SK-N-SH (cell line): ENCODE results near the gene MAP4K3. TPM values are rescaled to one million over a fixed set of nuclear protein-coding genes. Genes with fewer than 3 reads are reported as not detected.

Experiments used
- CTCF ChIA-PET: fragments of 300-600, 350-600 bp; formaldehyde crosslinking; extraction: SDS; loops from one replicate; lab custom pipeline; 2021; lab: Yijun Ruan, JAX
- POLR2A ChIA-PET: fragments of 350-600 bp; sonication (Branson Sonifier 250); formaldehyde crosslinking; extraction: SDS; loops from one replicate; lab custom pipeline; 2020; ENCODE audit warnings: antibody characterized with exemption, inconsistent platforms; lab: Yijun Ruan, JAX
- DNase-seq: peaks from one replicate; pipeline ENCODE4 v3.0.0; 2012
- H2AFZ ChIP-seq: fragments of 200-600 bp; sonication (generic); 2 replicates; pipeline ENCODE4 v1.8.1; 2016; ENCODE audit warnings: antibody characterized with exemption, mild to moderate bottlenecking, low read depth
- H3F3A ChIP-seq: fragments of 200-600 bp; sonication (generic); replicated peaks from 2 replicates; pipeline ENCODE3; 2016; ENCODE audit warnings: antibody characterized with exemption, mild to moderate bottlenecking; ENCODE audit not compliant: insufficient read depth
- H3K27ac ChIP-seq, 2 experiments: fragments of 200-500 bp in 1 of 2; fragments of 200-600 bp in 1 of 2; sonication (Bioruptor generic) in 1 of 2; sonication (generic), shearing (Covaris generic) in 1 of 2; 2 replicates each; pipeline versions ENCODE4 v1.5.1 to v1.6.1; 2014 to 2016; ENCODE audit warnings: low read depth in 2 of 2, inconsistent platforms in 1 of 2, low read length in 1 of 2, mild to moderate bottlenecking in 1 of 2, mixed read lengths in 1 of 2
- H3K27me3 ChIP-seq: fragments of 200-600 bp; sonication (generic), shearing (Covaris generic); 2 replicates; pipeline ENCODE4 v1.6.1; 2016; ENCODE audit warnings: mixed run types; ENCODE audit not compliant: insufficient read depth
- H3K36me3 ChIP-seq, 2 experiments: fragments of 200-500 bp in 1 of 2; fragments of 200-600 bp in 1 of 2; sonication (Bioruptor generic) in 1 of 2; sonication (generic) in 1 of 2; replicated peaks in 1 of 2; 2 replicates each; pipeline versions ENCODE3 to v1.5.1; 2014 to 2016; ENCODE audit warnings: low read length in 1 of 2, mild to moderate bottlenecking in 1 of 2; ENCODE audit not compliant: insufficient read depth in 2 of 2, control insufficient read depth in 1 of 2
- H3K4me1 ChIP-seq, 2 experiments: fragments of 200-500 bp in 1 of 2; fragments of 200-600 bp in 1 of 2; sonication (Bioruptor generic) in 1 of 2; sonication (generic), shearing (Covaris generic) in 1 of 2; 2 replicates each; pipeline versions ENCODE4 v1.5.1 to v1.6.1; 2014 to 2016; ENCODE audit warnings: low read depth in 1 of 2, low read length in 1 of 2, mixed run types in 1 of 2; ENCODE audit not compliant: insufficient read depth in 2 of 2, control insufficient read depth in 1 of 2
- H3K4me2 ChIP-seq: fragments of 200-600 bp; sonication (generic), shearing (Covaris generic); 2 replicates; pipeline ENCODE4 v1.6.1; 2017; ENCODE audit warnings: mixed run types
- H3K4me3 ChIP-seq, 2 experiments: fragments of 200-500 bp in 1 of 2; fragments of 200-600 bp in 1 of 2; sonication (Bioruptor generic) in 1 of 2; sonication (generic), shearing (Covaris generic) in 1 of 2; 2 replicates each; pipeline versions ENCODE4 v1.5.1 to v1.8.1; 2014 to 2016; ENCODE audit warnings: low read depth in 2 of 2, inconsistent platforms in 1 of 2, low read length in 1 of 2, mild to moderate bottlenecking in 1 of 2, mixed read lengths in 1 of 2, moderate library complexity in 1 of 2
- H3K79me2 ChIP-seq: fragments of 200-600 bp; sonication (generic); 2 replicates; pipeline ENCODE4 v1.8.1; 2017; ENCODE audit warnings: mild to moderate bottlenecking; ENCODE audit not compliant: insufficient read depth
- H3K9ac ChIP-seq: fragments of 200-600 bp; sonication (generic); 2 replicates; pipeline ENCODE4 v1.6.1; 2017; ENCODE audit warnings: mixed run types
- H3K9me2 ChIP-seq: fragments of 200-600 bp; sonication (generic); 2 replicates; pipeline ENCODE4 v1.6.1; 2017; ENCODE audit warnings: mixed run types
- H3K9me3 ChIP-seq: fragments of 200-600 bp; sonication (generic); 2 replicates; pipeline ENCODE4 v1.6.1; 2017; ENCODE audit warnings: mixed run types, mild to moderate bottlenecking, moderate library complexity
- H4K20me1 ChIP-seq: fragments of 200-600 bp; sonication (generic); 2 replicates; pipeline ENCODE4 v1.6.1; 2017; ENCODE audit warnings: mild to moderate bottlenecking, mixed run types; ENCODE audit not compliant: insufficient read depth
- FOSL2 ChIP-seq: IDR thresholded peaks from 2 replicates; pipeline ENCODE4 v1.4.0; 2012; ENCODE audit warnings: low read depth, mild to moderate bottlenecking, moderate library complexity, borderline replicate concordance
- GATA2 ChIP-seq: sonication (generic); formaldehyde crosslinking; IDR thresholded peaks from 2 replicates; pipeline ENCODE4 v1.5.0; 2020; ENCODE audit warnings: mild to moderate bottlenecking, missing genetic modification reagents
- POLR2AphosphoS5 ChIP-seq: IDR thresholded peaks from 2 replicates; pipeline ENCODE4 v1.6.1; 2012; ENCODE audit warnings: low read depth, low read length
- RCOR1 ChIP-seq: fragments of 150-350 bp; IDR thresholded peaks from 2 replicates; pipeline ENCODE4 v1.6.1; 2017; ENCODE audit warnings: antibody characterized with exemption, low read length
- polyA plus RNA-seq, 3 experiments: library from polyadenylated mRNA; depleted of rRNA; stranded (reverse); fragments of >200 nt; gene quantifications; 2 replicates each; pipeline ENCODE4 v1.2.3, GENCODE V29; 2012
- TF ChIP-seq, protein P1 (sequence below): IDR thresholded peaks from 2 replicates; pipeline ENCODE4 v1.4.0; 2012; ENCODE audit warnings: low read depth, borderline replicate concordance
- TF ChIP-seq, protein P2 (sequence below): fragments of 150-350 bp; IDR thresholded peaks from 2 replicates; pipeline ENCODE4 v1.6.1; 2016; ENCODE audit warnings: mild to moderate bottlenecking, low read depth, low read length
- TF ChIP-seq, protein P3 (sequence below): fragments of 150-350 bp; IDR thresholded peaks from 2 replicates; pipeline ENCODE4 v1.6.1; 2017; ENCODE audit warnings: antibody characterized with exemption, low read length, low read depth, borderline replicate concordance
- TF ChIP-seq, protein P4 (sequence below): IDR thresholded peaks from 2 replicates; pipeline ENCODE4 v1.4.0; 2012; ENCODE audit warnings: low read depth
- TF ChIP-seq, protein P5 (sequence below): IDR thresholded peaks from 2 replicates; pipeline ENCODE4 v1.6.1; 2012; ENCODE audit warnings: mild to moderate bottlenecking, low read depth, low read length, moderate library complexity

Gene MAP4K3
- polyA plus RNA-seq, 1 of the 3 experiments (the other 2 are of a cell fraction) = 8.8 TPM

DNA sequence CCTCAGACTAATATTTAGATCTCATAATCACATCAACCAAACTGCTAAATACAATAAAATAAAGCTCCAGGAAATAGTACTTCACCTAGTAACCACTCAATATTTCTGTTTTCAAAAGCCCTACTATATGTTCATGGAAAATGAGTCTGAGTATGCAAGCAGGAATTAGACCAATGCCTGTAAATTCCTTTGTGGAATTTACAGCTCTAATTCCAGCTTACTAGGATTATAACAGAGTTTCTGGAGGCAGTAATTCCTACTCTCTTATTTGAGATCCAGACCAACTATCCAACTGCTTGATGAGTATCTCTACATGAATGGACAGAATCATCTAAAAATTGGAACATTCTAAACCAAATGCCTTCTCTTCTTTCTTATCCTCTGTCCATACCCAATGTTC is 204.9 kb downstream of the MAP4K3 start:
- 0 out of 2 replicates have a peak, but pooled peaks cover 7% of the 10 kb centered on the region for H3K9me3 ChIP-seq
- DNase-seq = no peak
- no peaks in the 10 kb centered on the region for H3K9me2 ChIP-seq
- H3K79me2 ChIP-seq = no peaks in the 10 kb centered on the region; the same call in 1 of the 2 replicates
- no peak overlapping the region for H3K4me2 ChIP-seq
- no peak overlapping the region for H3K4me3 ChIP-seq
- TF ChIP-seq, protein P1, sequence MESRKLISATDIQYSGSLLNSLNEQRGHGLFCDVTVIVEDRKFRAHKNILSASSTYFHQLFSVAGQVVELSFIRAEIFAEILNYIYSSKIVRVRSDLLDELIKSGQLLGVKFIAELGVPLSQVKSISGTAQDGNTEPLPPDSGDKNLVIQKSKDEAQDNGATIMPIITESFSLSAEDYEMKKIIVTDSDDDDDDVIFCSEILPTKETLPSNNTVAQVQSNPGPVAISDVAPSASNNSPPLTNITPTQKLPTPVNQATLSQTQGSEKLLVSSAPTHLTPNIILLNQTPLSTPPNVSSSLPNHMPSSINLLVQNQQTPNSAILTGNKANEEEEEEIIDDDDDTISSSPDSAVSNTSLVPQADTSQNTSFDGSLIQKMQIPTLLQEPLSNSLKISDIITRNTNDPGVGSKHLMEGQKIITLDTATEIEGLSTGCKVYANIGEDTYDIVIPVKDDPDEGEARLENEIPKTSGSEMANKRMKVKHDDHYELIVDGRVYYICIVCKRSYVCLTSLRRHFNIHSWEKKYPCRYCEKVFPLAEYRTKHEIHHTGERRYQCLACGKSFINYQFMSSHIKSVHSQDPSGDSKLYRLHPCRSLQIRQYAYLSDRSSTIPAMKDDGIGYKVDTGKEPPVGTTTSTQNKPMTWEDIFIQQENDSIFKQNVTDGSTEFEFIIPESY = no peak
- TF ChIP-seq, protein P2, sequence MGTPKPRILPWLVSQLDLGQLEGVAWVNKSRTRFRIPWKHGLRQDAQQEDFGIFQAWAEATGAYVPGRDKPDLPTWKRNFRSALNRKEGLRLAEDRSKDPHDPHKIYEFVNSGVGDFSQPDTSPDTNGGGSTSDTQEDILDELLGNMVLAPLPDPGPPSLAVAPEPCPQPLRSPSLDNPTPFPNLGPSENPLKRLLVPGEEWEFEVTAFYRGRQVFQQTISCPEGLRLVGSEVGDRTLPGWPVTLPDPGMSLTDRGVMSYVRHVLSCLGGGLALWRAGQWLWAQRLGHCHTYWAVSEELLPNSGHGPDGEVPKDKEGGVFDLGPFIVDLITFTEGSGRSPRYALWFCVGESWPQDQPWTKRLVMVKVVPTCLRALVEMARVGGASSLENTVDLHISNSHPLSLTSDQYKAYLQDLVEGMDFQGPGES = no peak
- TF ChIP-seq GATA2 (CRISPR knock-in tag) (no peak), FOSL2 (no peak), POLR2AphosphoS5 (no peak), RCOR1 (no peak)
- TF ChIP-seq, protein P3, sequence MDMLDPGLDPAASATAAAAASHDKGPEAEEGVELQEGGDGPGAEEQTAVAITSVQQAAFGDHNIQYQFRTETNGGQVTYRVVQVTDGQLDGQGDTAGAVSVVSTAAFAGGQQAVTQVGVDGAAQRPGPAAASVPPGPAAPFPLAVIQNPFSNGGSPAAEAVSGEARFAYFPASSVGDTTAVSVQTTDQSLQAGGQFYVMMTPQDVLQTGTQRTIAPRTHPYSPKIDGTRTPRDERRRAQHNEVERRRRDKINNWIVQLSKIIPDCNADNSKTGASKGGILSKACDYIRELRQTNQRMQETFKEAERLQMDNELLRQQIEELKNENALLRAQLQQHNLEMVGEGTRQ = no peak
- TF ChIP-seq, protein P4, sequence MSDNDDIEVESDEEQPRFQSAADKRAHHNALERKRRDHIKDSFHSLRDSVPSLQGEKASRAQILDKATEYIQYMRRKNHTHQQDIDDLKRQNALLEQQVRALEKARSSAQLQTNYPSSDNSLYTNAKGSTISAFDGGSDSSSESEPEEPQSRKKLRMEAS = no peak
- TF ChIP-seq, protein P5, sequence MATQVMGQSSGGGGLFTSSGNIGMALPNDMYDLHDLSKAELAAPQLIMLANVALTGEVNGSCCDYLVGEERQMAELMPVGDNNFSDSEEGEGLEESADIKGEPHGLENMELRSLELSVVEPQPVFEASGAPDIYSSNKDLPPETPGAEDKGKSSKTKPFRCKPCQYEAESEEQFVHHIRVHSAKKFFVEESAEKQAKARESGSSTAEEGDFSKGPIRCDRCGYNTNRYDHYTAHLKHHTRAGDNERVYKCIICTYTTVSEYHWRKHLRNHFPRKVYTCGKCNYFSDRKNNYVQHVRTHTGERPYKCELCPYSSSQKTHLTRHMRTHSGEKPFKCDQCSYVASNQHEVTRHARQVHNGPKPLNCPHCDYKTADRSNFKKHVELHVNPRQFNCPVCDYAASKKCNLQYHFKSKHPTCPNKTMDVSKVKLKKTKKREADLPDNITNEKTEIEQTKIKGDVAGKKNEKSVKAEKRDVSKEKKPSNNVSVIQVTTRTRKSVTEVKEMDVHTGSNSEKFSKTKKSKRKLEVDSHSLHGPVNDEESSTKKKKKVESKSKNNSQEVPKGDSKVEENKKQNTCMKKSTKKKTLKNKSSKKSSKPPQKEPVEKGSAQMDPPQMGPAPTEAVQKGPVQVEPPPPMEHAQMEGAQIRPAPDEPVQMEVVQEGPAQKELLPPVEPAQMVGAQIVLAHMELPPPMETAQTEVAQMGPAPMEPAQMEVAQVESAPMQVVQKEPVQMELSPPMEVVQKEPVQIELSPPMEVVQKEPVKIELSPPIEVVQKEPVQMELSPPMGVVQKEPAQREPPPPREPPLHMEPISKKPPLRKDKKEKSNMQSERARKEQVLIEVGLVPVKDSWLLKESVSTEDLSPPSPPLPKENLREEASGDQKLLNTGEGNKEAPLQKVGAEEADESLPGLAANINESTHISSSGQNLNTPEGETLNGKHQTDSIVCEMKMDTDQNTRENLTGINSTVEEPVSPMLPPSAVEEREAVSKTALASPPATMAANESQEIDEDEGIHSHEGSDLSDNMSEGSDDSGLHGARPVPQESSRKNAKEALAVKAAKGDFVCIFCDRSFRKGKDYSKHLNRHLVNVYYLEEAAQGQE = no peak
- TF ChIP-seq, all 33 proteins: peak for 0
- ChIA-PET POLR2A (no interaction called here), CTCF (interaction anchor here (0.6 to 9.4 kb wide), 5 partner anchors 10 to 282 kb away, joined by 3 to 300 read pairs (median 5); no protein-coding TSS in a partner anchor)
- H3K9ac ChIP-seq = no peak overlapping the region
- H3K36me3 ChIP-seq = peaks cover 0 to 4% of the 10 kb centered on the region in 2 experiments
- H3F3A ChIP-seq = peaks cover 7% of the 10 kb centered on the region
- H4K20me1 ChIP-seq = no peaks in the 10 kb centered on the region
- H3K27me3 ChIP-seq = no peaks in the 10 kb centered on the region
- H2AFZ ChIP-seq = no peak overlapping the region
- no peak overlapping the region for H3K27ac ChIP-seq
- H3K4me1 ChIP-seq = peaks cover 0 to 2% of the 10 kb centered on the region in 2 experiments; a peak in 1 of 4 replicates
